Stimulated activated CD4-positive, alpha-beta T cell treated with anti-CD3 and anti-CD28 coated beads, TNF-alpha, amount 100 ng/mL, for 48 hours (primary cell): Measurements from ENCODE around the gene ASIC5.

Source experiments
- DNase-seq, 3 donors: peaks; one replicate each; pipeline ENCODE4 v3.0.0-alpha.2; 2020; ENCODE audit warnings: low read depth in 3 of 3

Gene ASIC5

GRCh38 chr4:155881555-155881954, 15.5 kb upstream of the ASIC5 start:
- no peak for DNase-seq

- no peak for DNase-seq
Observed at GRCh38 chr4:155879767-155880166, 13.7 kb upstream of the ASIC5 start.

- DNase-seq = no peak
Observed at GRCh38 chr4:155878611-155879010, 12.5 kb upstream of the ASIC5 start.

GRCh38 chr4:155877971-155878370, 11.9 kb upstream of the ASIC5 start:
- no peak for DNase-seq

- no peak for DNase-seq
Observed at GRCh38 chr4:155875878-155876277, 9.8 kb upstream of the ASIC5 start.

- DNase-seq = no peak
Observed at GRCh38 chr4:155855897-155856296, 10.2 kb downstream of the ASIC5 start.

- no peak for DNase-seq
Observed at GRCh38 chr4:155854582-155855226, 11.4 kb downstream of the ASIC5 start.

- no peak for DNase-seq
Observed at GRCh38 chr4:155853189-155853588, 12.9 kb downstream of the ASIC5 start.

GRCh38 chr4:155849042-155849441, 17.0 kb downstream of the ASIC5 start:
- no peak for DNase-seq

- no peak for DNase-seq
Observed at GRCh38 chr4:155846929-155847328, 19.1 kb downstream of the ASIC5 start.

- DNase-seq = no peak
Observed at GRCh38 chr4:155842080-155842479, 24.0 kb downstream of the ASIC5 start.

GRCh38 chr4:155837203-155837796, 28.8 kb downstream of the ASIC5 start:
- no peak for DNase-seq

GRCh38 chr4:155832664-155833063, 33.4 kb downstream of the ASIC5 start:
- DNase-seq = no peak

GRCh38 chr4:155828628-155829027, 37.4 kb downstream of the ASIC5 start:
- no peak for DNase-seq

- no peak for DNase-seq
Observed at GRCh38 chr4:155822572-155822971, 43.5 kb downstream of the ASIC5 start.

GRCh38 chr4:155820887-155821518, 45.1 kb downstream of the ASIC5 start:
- DNase-seq = no peak

- no peak for DNase-seq
Observed at GRCh38 chr4:155819066-155819465, 47.0 kb downstream of the ASIC5 start.

GRCh38 chr4:155818639-155819038, 47.4 kb downstream of the ASIC5 start:
- no peak for DNase-seq

- DNase-seq = no peak
Observed at GRCh38 chr4:155811083-155811482, 55.0 kb downstream of the ASIC5 start.

- peak in 1 of 3 donors; percentile 3 for DNase-seq
Observed at GRCh38 chr4:155809835-155810234, 56.2 kb downstream of the ASIC5 start.

GRCh38 chr4:155807021-155807420, 59.1 kb downstream of the ASIC5 start:
- no peak for DNase-seq

GRCh38 chr4:155805016-155805415, 61.1 kb downstream of the ASIC5 start:
- DNase-seq = no peak

GRCh38 chr4:155802190-155802959, 63.7 kb downstream of the ASIC5 start:
- no peak for DNase-seq
